ENCODE measurements around the gene CCDC6. TPM values are rescaled to one million over a fixed set of nuclear protein-coding genes. Genes with fewer than 3 reads are reported as not detected.

CCDC6 gene
- polyA plus RNA-seq, 3 donors: 4.2 to 13.5 (median 6.2) TPM

DNA sequence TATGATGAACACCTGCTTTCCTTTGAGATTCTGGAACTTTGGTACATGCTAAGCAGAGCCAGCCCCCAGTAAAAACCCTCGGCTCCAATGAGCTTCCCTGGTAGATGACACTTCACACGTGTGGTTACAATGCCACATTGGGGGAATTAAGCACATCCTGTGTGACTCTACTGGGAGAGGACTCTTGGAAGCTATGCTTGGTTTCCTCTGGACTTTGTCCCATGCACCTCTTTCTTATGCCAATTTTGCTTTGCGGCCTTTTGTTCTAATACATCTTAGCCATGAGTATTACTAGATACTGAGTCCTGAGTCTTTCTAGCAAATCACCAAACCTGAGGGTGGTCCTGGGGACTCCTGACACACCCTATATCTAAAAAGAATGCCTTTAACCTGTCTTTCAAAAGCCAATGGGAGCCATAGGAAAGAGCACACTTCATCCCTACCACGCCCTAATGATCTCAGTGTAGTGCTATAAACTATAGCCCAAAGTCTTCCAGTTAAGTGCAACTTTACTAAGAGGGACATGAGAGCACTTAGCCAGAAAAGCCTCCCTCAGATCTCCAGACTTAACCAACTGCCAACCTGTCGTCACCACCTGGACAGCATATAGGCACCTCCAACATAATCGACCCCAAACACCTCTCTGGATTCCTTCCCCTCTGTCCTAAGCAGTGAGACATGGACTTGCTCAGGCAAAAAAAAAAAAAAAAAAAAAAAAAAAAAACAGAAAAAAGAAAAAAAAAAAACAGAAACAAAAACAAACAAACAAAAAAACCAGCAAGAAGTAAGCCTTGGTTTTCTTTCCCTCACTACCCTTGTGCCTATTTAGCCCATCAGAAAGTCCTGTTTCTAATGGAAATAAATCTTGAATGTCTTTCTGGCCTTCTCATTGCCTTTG, 37.4 kb downstream of the CCDC6 start:
- H3K27ac Mint-ChIP-seq: no peak overlapping the region
- H4K20me1 ChIP-seq (ENCODE audit: insufficient read depth, low read length): peaks cover 99% of the 10 kb centered on the region
- H3K27ac ChIP-seq (ENCODE audit: low read depth in 1 of 2, low read length in 2 of 2): no peak overlapping the region
- peaks cover 33% of the 10 kb centered on the region for H3K4me1 Mint-ChIP-seq
- H3K9ac ChIP-seq (ENCODE audit: insufficient read depth, low read length, poor library complexity, severe bottlenecking): no peak overlapping the region
- TF ChIP-seq CTCF (IDR thresholded peaks at IDR 0.05): no peak
- H3K9me3 ChIP-seq (replicated peaks in 1 of 2; ENCODE audit: control insufficient read depth in 1 of 2, insufficient read depth in 1 of 2, low read length in 2 of 2): no peaks in the 10 kb centered on the region
- no peaks in the 10 kb centered on the region for H3K27me3 ChIP-seq (ENCODE audit: control insufficient read depth in 2 of 2, insufficient read depth in 2 of 2, low read length in 2 of 2)
- no peaks in the 10 kb centered on the region for H3K36me3 ChIP-seq (replicated peaks in 1 of 2; ENCODE audit: control insufficient read depth in 1 of 2, insufficient read depth in 2 of 2, low read length in 2 of 2)
- no peaks in the 10 kb centered on the region for H3K27me3 Mint-ChIP-seq (ENCODE audit: low read depth in 3 of 3)
- peaks cover 0 to 8% of the 10 kb centered on the region in 2 donors for H3K4me1 ChIP-seq (ENCODE audit: control insufficient read depth in 1 of 2, insufficient read depth in 2 of 2, low read length in 2 of 2)
- no peak overlapping the region for H3K4me3 Mint-ChIP-seq
- H3K4me2 ChIP-seq (replicated peaks; ENCODE audit: extremely low read depth, low read length, poor library complexity, severe bottlenecking): no peak overlapping the region
- DNase-seq: no peak
- H2AFZ ChIP-seq (ENCODE audit: insufficient read depth, low read depth, low read length, poor library complexity, severe bottlenecking): no peak overlapping the region
- H3K9me3 Mint-ChIP-seq: no peaks in the 10 kb centered on the region
- intact Hi-C loops (cut with micrococcal nuclease): no loop called here
- WGBS (ENCODE audit: insufficient coverage): 84% methylated on average over 4 of the region's 6 CpGs
- peaks cover 92% of the 10 kb centered on the region for H3K79me2 ChIP-seq (ENCODE audit: insufficient read depth, low read length)
- no peak overlapping the region for H3K4me3 ChIP-seq (replicated peaks in 1 of 3; ENCODE audit: low read depth in 2 of 3, low read length in 3 of 3)
- no peaks in the 10 kb centered on the region for H3K36me3 Mint-ChIP-seq

- Mint-ChIP-seq H3K36me3 (no peaks in the 10 kb centered on the region), H3K27ac (no peak overlapping the region), H3K4me1 (peaks cover 22% of the 10 kb centered on the region), H3K27me3 (ENCODE audit: low read depth in 3 of 3) (no peaks in the 10 kb centered on the region), H3K4me3 (no peak overlapping the region), H3K9me3 (no peaks in the 10 kb centered on the region)
- Histone ChIP-seq H4K20me1 (ENCODE audit: insufficient read depth, low read length) (peaks cover 99% of the 10 kb centered on the region), H3K4me3 (replicated peaks in 1 of 3; ENCODE audit: low read depth in 2 of 3, low read length in 3 of 3) (no peak overlapping the region), H2AFZ (ENCODE audit: insufficient read depth, low read depth, low read length, poor library complexity, severe bottlenecking) (no peak overlapping the region), H3K79me2 (ENCODE audit: insufficient read depth, low read length) (peaks cover 92% of the 10 kb centered on the region), H3K27ac (ENCODE audit: low read depth in 1 of 2, low read length in 2 of 2) (no peak overlapping the region), H3K27me3 (ENCODE audit: control insufficient read depth in 2 of 2, insufficient read depth in 2 of 2, low read length in 2 of 2) (no peaks in the 10 kb centered on the region), H3K36me3 (replicated peaks in 1 of 2; ENCODE audit: control insufficient read depth in 1 of 2, insufficient read depth in 2 of 2, low read length in 2 of 2) (no peaks in the 10 kb centered on the region), H3K4me2 (replicated peaks; ENCODE audit: extremely low read depth, low read length, poor library complexity, severe bottlenecking) (no peak overlapping the region), H3K9me3 (replicated peaks in 1 of 2; ENCODE audit: control insufficient read depth in 1 of 2, insufficient read depth in 1 of 2, low read length in 2 of 2) (no peaks in the 10 kb centered on the region), H3K4me1 (ENCODE audit: control insufficient read depth in 1 of 2, insufficient read depth in 2 of 2, low read length in 2 of 2) (peaks cover 0 to 8% of the 10 kb centered on the region in 2 donors), H3K9ac (ENCODE audit: insufficient read depth, low read length, poor library complexity, severe bottlenecking) (no peak overlapping the region)
- TF ChIP-seq CTCF (IDR thresholded peaks at IDR 0.05): no peak
- intact Hi-C loops (cut with micrococcal nuclease): no loop called here
- no CpG with 5 or more reads among the region's 7 CpGs for WGBS (ENCODE audit: insufficient coverage)
- DNase-seq: no peak
Observed at GRCh38 chr10:59867590-59867989, 38.8 kb downstream of the CCDC6 start.
